OCI-LY7 (cell line): ENCODE data around the gene ZFX.

ENCODE experiments used
- EZH2phosphoT487 ChIP-seq: fragments of 200-600 bp; sonication (generic); IDR thresholded peaks from 2 replicates; pipeline ENCODE4 v1.6.1; 2018; ENCODE audit warnings: low read depth, borderline replicate concordance, mild to moderate bottlenecking, mixed run types, antibody characterized with exemption, low read length, moderate library complexity, mixed read lengths
- TF ChIP-seq, protein P1 (sequence below): fragments of 200-600 bp; sonication (generic); conservative IDR thresholded peaks from 2 replicates; pipeline ENCODE4 v1.5.1; 2014; ENCODE audit warnings: mild to moderate bottlenecking, antibody characterized with exemption, low read length, moderate library complexity, mixed read lengths

DNA sequence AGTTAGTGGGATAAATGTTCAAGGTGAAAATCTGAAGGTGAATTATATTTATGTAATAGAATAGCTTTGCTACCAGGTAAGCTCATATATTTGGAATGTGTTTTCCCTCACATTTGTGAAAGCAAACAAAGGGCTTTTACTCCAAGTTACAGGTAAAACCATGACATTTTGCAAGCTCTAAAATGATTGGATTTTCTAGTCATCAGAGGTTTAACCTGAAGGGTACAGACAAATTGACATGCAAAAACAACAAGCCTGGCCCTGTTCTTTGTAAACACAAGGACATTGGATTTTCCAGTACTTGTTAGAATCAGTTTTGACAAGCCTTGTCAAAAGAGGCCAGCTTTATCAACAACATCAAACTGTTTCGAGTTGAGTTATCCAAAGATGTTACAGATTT is 51.7 kb downstream of the ZFX start:
- TF ChIP-seq, protein P1, sequence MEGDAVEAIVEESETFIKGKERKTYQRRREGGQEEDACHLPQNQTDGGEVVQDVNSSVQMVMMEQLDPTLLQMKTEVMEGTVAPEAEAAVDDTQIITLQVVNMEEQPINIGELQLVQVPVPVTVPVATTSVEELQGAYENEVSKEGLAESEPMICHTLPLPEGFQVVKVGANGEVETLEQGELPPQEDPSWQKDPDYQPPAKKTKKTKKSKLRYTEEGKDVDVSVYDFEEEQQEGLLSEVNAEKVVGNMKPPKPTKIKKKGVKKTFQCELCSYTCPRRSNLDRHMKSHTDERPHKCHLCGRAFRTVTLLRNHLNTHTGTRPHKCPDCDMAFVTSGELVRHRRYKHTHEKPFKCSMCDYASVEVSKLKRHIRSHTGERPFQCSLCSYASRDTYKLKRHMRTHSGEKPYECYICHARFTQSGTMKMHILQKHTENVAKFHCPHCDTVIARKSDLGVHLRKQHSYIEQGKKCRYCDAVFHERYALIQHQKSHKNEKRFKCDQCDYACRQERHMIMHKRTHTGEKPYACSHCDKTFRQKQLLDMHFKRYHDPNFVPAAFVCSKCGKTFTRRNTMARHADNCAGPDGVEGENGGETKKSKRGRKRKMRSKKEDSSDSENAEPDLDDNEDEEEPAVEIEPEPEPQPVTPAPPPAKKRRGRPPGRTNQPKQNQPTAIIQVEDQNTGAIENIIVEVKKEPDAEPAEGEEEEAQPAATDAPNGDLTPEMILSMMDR = no peak
- TF ChIP-seq EZH2phosphoT487 = no peak
